NCI-H345 treated with DMSO at 0.1 percent for 48 hours (cell line): ENCODE data around the gene EIF6.

ENCODE experiments used
- DNase-seq: peaks from one replicate; lab custom pipeline; 2025; ENCODE audit not compliant: unreplicated experiment; lab: John Stamatoyannopoulos, UW

Gene EIF6

GRCh38 chr20:35281506-35282101, 3.0 kb downstream of the EIF6 start:
- DNase-seq: no peak

GRCh38 chr20:35280523-35280922, 4.0 kb downstream of the EIF6 start:
- no peak for DNase-seq

- no peak for DNase-seq
These were observed 4.9 kb downstream of the EIF6 start for GRCh38 chr20:35279533-35280174.

- no peak for DNase-seq
These were observed 5.5 kb downstream of the EIF6 start for GRCh38 chr20:35279040-35279439.

GRCh38 chr20:35277531-35278395, 6.8 kb downstream of the EIF6 start, which contains the start of gene MMP24OS:
Gene MMP24OS, minus strand, starts transcription at chr20:35278122. Its CDS starts 193 bp downstream, at chr20:35277929.
- DNase-seq: peak; percentile 85

- no peak for DNase-seq
These were observed 7.4 kb downstream of the EIF6 start for GRCh38 chr20:35277127-35277526.

GRCh38 chr20:35276408-35276807, 8.2 kb downstream of the EIF6 start:
- no peak for DNase-seq

GRCh38 chr20:35275741-35276251, 8.8 kb downstream of the EIF6 start:
- no peak for DNase-seq

GRCh38 chr20:35274172-35275092, 10.1 kb downstream of the EIF6 start:
- DNase-seq: no peak

GRCh38 chr20:35273449-35274171, 11.0 kb downstream of the EIF6 start:
- DNase-seq: no peak

- no peak for DNase-seq
These were observed 12.7 kb downstream of the EIF6 start for GRCh38 chr20:35271904-35272303.

GRCh38 chr20:35271073-35271882, 13.3 kb downstream of the EIF6 start:
- DNase-seq: no peak

- DNase-seq: no peak
These were observed 14.3 kb downstream of the EIF6 start for GRCh38 chr20:35270021-35270902.

GRCh38 chr20:35269055-35269781, 15.4 kb downstream of the EIF6 start:
- DNase-seq: peak; percentile 32

- DNase-seq: no peak
These were observed 17.5 kb downstream of the EIF6 start for GRCh38 chr20:35267092-35267491.

GRCh38 chr20:35264755-35265154, 19.8 kb downstream of the EIF6 start:
- DNase-seq: no peak

GRCh38 chr20:35263532-35264341, 20.8 kb downstream of the EIF6 start:
- no peak for DNase-seq
